HUES6 (cell line): ENCODE results near the gene SUSD5.

Source experiments
- H3K27ac ChIP-seq: 2 replicates; pipeline ENCODE4 v1.7.0; 2013; ENCODE audit warnings: low read depth, mild to moderate bottlenecking, low read length, inconsistent platforms
- H3K27me3 ChIP-seq: 2 replicates; pipeline ENCODE4 v1.6.1; 2013; ENCODE audit warnings: low read length; ENCODE audit not compliant: control insufficient read depth, insufficient read depth
- H3K36me3 ChIP-seq: 2 replicates; pipeline ENCODE4 v1.6.1; 2013; ENCODE audit warnings: low read length; ENCODE audit not compliant: control insufficient read depth, insufficient read depth
- H3K4me1 ChIP-seq: 2 replicates; pipeline ENCODE4 v1.6.1; 2013; ENCODE audit warnings: low read length; ENCODE audit not compliant: control insufficient read depth, insufficient read depth
- H3K4me3 ChIP-seq: 2 replicates; pipeline ENCODE4 v1.5.1; 2013; ENCODE audit warnings: low read depth, low read length
- H3K9ac ChIP-seq: one replicate; pipeline ENCODE4 v1.6.1; 2013; ENCODE audit warnings: mild to moderate bottlenecking, low read length
- H3K9me3 ChIP-seq: 2 replicates; pipeline ENCODE4 v1.6.1; 2013; ENCODE audit warnings: low read depth, low read length; ENCODE audit not compliant: control insufficient read depth, insufficient read depth

SUSD5 gene

DNA sequence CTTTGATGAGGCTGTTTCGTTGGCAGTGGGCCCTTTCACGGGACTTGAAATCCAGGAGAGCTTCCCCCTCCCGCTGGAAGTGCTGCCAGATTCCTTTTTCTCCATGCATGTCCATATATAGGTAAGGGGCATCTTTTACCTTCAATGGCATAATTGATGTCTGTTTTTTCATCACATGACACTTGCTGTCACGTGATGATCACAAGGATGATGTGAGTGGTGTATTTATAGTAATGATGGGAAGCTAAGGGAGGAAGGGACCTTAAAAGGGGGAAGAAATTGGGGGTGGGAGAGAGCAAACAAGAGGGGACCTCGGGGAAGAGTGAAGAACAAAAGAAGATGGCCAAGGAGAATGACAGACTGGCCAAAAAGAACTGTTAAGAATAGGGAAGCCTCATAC lies 11.3 kb upstream of the SUSD5 start:
- Histone ChIP-seq H3K36me3 (no peaks in the 10 kb centered on the region), H3K27me3 (no peaks in the 10 kb centered on the region), H3K4me3 (no peak overlapping the region), H3K9ac (no peak overlapping the region), H3K4me1 (no peaks in the 10 kb centered on the region; the same call in 1 of the 2 replicates), H3K27ac (no peak overlapping the region), H3K9me3 (no peaks in the 10 kb centered on the region)

DNA sequence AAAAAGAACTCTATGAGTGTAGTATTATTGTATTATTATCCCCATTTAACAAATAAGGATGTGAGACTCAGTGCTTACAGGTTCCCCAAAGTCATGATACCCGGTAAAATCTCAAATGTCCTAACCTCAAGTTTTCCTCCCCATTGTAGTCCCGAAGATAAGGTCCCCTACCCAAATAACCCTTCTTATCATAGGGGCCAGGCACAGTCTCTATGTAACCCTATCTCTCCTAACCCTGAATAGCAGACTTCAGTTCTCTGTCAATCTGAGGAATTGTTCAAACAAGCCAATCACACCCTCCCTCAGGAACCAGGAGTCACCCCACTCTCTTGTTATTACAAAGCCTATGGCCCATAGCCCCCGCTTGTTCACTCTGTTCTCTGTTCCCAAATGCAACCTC lies 10.5 kb upstream of the SUSD5 start:
- H3K4me3 ChIP-seq = no peak overlapping the region
- H3K36me3 ChIP-seq = no peaks in the 10 kb centered on the region
- no peaks in the 10 kb centered on the region; the same call in 1 of the 2 replicates for H3K4me1 ChIP-seq
- no peak overlapping the region for H3K27ac ChIP-seq
- no peak overlapping the region for H3K9ac ChIP-seq
- H3K9me3 ChIP-seq = no peaks in the 10 kb centered on the region
- no peaks in the 10 kb centered on the region for H3K27me3 ChIP-seq

DNA sequence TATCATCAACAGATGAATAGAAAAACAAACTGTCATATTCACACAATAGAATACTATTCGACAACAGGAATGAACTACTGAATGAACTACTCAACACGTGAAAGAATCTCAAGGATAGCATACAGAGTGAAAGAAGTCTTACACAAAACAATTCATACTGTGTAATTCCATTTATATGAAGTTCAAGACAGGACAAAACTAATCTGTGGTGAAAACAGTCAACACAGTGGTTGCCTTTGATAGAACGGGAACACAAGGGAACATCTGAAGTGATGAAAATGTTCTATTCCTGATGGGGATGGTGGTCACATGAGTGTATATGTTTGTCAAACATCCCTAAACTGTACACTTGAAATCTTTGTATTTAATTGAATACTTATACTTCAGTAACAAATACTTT lies 2.6 kb upstream of the SUSD5 start:
- no peaks in the 10 kb centered on the region for H3K36me3 ChIP-seq
- no peak overlapping the region for H3K4me3 ChIP-seq
- H3K9ac ChIP-seq = no peak overlapping the region
- no peak overlapping the region for H3K27ac ChIP-seq
- H3K9me3 ChIP-seq = no peaks in the 10 kb centered on the region
- H3K4me1 ChIP-seq = peaks cover 7% of the 10 kb centered on the region; the same call in 1 of the 2 replicates
- H3K27me3 ChIP-seq = peaks cover 60% of the 10 kb centered on the region

DNA sequence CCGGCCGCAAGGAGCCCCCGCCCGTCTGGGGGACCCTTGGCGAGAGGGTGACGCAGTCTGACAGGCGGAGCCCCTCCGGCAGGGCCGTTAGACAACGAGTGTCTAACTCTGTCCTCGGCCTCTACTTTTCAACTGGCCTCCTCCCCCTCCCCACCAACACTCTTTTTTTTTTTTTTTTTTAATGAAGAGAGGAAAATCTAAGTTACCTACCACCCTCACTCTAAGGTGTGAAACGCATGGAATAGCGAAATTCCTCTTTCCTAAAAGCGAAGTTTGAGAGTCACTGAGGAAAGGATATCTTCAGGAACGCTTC lies 521 bp upstream of the SUSD5 start:
- Histone ChIP-seq H3K9ac (peak overlapping the region; percentile 58), H3K27ac (no peak overlapping the region), H3K36me3 (no peaks in the 10 kb centered on the region), H3K4me3 (peak overlapping the region; percentile 85), H3K4me1 (peaks cover 7% of the 10 kb centered on the region; the same call in 1 of the 2 replicates), H3K27me3 (peaks cover 71% of the 10 kb centered on the region), H3K9me3 (no peaks in the 10 kb centered on the region)

DNA sequence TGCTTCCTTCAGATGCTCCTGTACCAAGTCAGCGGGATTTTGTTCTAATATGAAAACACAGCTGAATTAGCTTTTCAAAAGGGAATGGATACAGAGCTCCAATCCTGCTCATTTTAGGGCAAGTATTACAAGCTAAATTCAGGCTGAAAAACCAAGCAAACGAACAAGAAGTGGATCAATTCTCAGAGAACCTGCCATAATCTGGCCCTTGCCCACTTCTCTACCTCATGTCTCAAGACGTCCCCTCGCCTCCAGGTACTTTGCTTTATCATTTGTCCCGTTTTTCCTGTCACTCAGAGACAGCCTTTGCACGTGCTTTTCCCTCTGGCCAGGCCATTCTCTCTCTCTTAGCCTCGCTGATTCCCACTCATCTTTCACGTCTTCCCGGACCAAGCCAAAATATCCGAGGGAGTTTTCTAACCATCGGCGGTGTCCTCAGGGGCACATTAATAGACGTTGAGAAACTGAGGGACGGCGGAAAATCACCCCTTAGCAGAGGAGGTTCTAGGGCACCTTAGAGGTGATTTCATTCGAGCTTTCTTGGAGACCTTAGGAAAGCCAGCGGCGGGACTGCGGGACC lies 654 bp downstream of the SUSD5 start:
- H3K27me3 ChIP-seq = peaks cover 71% of the 10 kb centered on the region
- H3K9me3 ChIP-seq = no peaks in the 10 kb centered on the region
- H3K4me1 ChIP-seq = peaks cover 7% of the 10 kb centered on the region; the same call in 1 of the 2 replicates
- no peak overlapping the region for H3K27ac ChIP-seq
- H3K9ac ChIP-seq = peak overlapping the region; percentile 56
- H3K36me3 ChIP-seq = no peaks in the 10 kb centered on the region
- H3K4me3 ChIP-seq = peak overlapping the region; percentile 85

DNA sequence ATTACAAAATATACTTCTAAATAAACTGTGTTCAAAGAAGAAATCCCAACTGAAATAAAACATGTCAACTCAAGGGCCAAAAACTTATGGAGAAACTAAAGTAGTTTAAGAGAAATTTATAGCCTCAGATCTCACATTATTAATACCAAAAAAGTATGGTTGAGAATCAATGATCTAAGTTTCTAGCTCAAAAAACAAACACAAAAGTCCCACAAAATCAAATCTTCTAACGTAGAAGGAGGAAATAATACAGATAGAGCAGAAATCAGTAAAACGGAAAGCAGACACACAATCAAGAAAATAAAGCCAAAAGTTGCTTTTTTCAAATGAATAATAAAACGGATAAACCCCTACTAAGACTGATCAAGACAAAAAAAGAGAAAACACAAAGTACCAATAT lies 2.9 kb downstream of the SUSD5 start:
- Histone ChIP-seq H3K36me3 (no peaks in the 10 kb centered on the region), H3K27me3 (peaks cover 55% of the 10 kb centered on the region), H3K4me3 (no peak overlapping the region), H3K9ac (no peak overlapping the region), H3K4me1 (peaks cover 7% of the 10 kb centered on the region; the same call in 1 of the 2 replicates), H3K27ac (no peak overlapping the region), H3K9me3 (no peaks in the 10 kb centered on the region)

DNA sequence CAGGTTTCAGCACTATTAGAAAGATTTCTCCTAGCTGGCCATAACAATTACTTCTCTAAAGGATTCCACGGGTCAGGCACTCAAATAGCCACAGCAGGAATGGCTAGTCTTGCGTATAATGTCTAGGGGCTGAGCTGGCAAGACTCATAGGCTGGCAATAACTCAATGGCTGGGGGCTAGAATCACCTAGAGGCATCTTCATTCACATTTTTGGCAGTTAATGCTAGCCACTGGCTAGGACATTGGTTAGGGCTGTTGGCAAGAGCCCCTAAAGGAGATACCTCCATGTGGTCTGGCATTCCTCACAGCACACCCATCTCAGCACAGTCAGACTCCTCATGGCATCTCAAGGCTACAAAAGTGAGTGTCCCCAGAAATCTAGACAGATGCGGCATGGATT lies 6.2 kb downstream of the SUSD5 start:
- Histone ChIP-seq H3K27me3 (peaks cover 22% of the 10 kb centered on the region), H3K4me3 (no peak overlapping the region), H3K4me1 (0 out of 2 replicates have a peak, but pooled peaks cover under 1% of the 10 kb centered on the region), H3K36me3 (no peaks in the 10 kb centered on the region), H3K9me3 (peaks cover 4% of the 10 kb centered on the region), H3K9ac (no peak overlapping the region), H3K27ac (no peak overlapping the region)

DNA sequence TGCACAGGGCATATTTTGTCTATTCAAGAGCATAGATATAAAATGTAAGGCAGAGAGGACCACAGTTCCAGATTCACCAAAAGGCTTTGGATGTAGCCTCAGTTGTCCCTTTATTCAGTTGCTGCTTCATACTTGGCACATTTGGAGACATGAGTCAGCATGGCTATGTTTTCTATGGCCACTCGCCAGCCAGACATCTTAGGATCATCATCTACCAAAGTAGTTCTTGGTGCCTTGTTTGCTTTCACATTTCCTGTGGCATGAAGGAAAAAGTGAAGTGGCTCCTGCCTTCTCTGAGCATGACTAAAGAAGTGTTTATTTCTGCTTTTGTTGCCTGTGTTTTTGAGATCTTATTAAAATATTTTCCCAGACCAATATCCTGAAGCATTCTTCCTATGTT lies 7.2 kb downstream of the SUSD5 start:
- H3K4me1 ChIP-seq = no peaks in the 10 kb centered on the region
- H3K9ac ChIP-seq = no peak overlapping the region
- no peaks in the 10 kb centered on the region for H3K36me3 ChIP-seq
- peaks cover 4% of the 10 kb centered on the region for H3K9me3 ChIP-seq
- H3K27ac ChIP-seq = no peak overlapping the region
- no peak overlapping the region for H3K4me3 ChIP-seq
- peaks cover 13% of the 10 kb centered on the region for H3K27me3 ChIP-seq

DNA sequence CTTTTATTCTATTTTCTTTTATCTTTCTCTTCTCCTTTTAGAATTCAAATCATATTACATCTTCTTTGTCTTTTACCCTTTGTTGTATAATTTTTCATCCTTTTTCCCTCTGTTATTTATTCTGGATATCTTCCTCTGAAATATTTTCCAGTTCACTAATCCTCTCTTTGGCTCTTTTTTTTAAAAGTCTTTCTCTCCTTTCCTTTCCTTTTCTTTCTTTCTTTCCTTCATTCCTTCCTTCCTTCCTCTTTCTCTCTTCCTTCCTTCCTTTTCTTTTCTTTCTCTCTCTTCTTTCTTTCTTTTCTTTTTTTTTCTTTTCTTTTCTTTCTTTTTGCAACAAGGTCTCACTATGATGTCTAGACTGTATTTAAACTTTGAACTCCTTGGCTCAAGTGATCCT lies 9.3 kb downstream of the SUSD5 start:
- H3K27ac ChIP-seq = no peak overlapping the region
- no peaks in the 10 kb centered on the region for H3K27me3 ChIP-seq
- peaks cover 4% of the 10 kb centered on the region for H3K9me3 ChIP-seq
- no peak overlapping the region for H3K9ac ChIP-seq
- no peak overlapping the region for H3K4me3 ChIP-seq
- no peaks in the 10 kb centered on the region for H3K36me3 ChIP-seq
- H3K4me1 ChIP-seq = no peaks in the 10 kb centered on the region

DNA sequence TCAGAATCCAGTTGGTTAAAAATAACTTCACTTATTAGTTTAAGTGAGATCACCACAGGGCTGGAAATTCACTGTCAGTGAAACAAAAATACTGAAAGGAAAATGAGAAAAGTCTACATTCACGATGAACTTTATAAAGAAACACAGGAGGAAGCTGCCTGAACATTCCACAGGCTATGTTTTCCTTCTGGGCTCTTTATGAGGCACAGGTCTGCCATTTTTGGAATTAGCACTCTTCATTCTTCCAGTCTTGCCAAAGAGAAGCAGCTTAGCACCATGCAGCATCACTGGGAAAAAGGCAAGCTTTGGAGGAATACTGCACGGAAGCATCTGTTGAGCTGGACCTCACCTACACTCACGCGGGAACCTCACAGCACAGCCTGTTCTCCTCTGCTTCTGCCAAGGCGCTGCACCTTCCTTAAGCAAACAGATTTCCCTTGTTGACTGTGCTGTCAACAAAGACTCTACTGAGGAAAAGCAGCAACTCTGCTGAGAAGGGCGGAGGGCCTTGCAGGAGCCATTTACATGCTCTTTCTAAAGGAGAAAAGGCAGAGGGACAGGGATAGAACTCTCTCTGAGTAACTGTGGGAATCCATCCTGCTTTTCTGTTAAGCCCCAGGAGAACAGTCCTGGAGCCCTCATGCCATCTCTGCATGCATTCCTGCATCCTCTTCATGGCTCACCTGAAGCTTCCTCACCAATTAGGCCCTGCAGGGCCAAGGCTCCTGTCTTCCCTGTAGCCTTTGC lies 15.7 kb downstream of the SUSD5 start:
- H3K4me1 ChIP-seq = 0 out of 2 replicates have a peak, but pooled peaks cover 5% of the 10 kb centered on the region
- no peaks in the 10 kb centered on the region for H3K27me3 ChIP-seq
- H3K36me3 ChIP-seq = no peaks in the 10 kb centered on the region
- H3K9ac ChIP-seq = no peak overlapping the region
- H3K27ac ChIP-seq = no peak overlapping the region
- H3K4me3 ChIP-seq = no peak overlapping the region
- H3K9me3 ChIP-seq = no peaks in the 10 kb centered on the region

DNA sequence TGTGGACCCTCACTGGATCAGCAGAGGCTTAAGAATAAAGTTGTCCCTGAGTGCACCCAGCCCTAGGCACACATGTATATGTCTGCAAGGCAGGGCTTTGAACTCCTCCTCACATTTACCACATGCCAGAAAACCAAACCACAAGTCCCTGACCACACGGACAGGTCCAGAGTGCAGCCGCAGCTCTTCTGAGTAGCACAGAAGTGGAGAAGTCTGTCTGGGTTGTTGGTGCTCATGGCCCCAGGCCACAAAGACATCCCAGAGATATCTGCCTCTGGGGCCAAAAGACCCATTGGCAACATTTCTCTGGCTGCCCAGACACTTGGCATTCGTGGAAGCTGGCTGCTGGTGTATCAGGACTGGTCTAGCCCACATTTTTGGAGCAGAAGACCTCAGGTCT lies 17.4 kb downstream of the SUSD5 start:
- H3K27me3 ChIP-seq = no peaks in the 10 kb centered on the region

More for the DNA sequence above, 17.4 kb downstream of the SUSD5 start:
- Histone ChIP-seq H3K4me1 (0 out of 2 replicates have a peak, but pooled peaks cover 5% of the 10 kb centered on the region), H3K36me3 (no peaks in the 10 kb centered on the region), H3K27ac (no peak overlapping the region), H3K9me3 (no peaks in the 10 kb centered on the region), H3K4me3 (no peak overlapping the region), H3K9ac (no peak overlapping the region)
